Skeletal muscle tissue (tissue), 4 donors: ENCODE data around the gene SND1. TPM values are rescaled to one million over a fixed set of nuclear protein-coding genes. Genes with fewer than 3 reads are reported as not detected.
A peak's percentile ranks its signal among the peaks of the same experiment; 100 is the strongest.

Experiments used
- H3K27ac ChIP-seq: one replicate; pipeline ENCODE4 v1.7.0; 2013; ENCODE audit warnings: mild to moderate bottlenecking, low read depth, low read length, inconsistent platforms
- H3K27me3 ChIP-seq, 3 donors: one replicate each; pipeline ENCODE4 v1.7.0; 2013; ENCODE audit warnings: low read length in 3 of 3; ENCODE audit not compliant: control insufficient read depth in 3 of 3, insufficient read depth in 3 of 3
- H3K36me3 ChIP-seq, 3 donors: one replicate each; pipeline ENCODE4 v1.7.0; 2013; ENCODE audit warnings: low read length in 3 of 3; ENCODE audit not compliant: control insufficient read depth in 3 of 3, insufficient read depth in 3 of 3
- H3K4me1 ChIP-seq, 3 donors: one replicate each; pipeline ENCODE4 v1.7.0; 2013; ENCODE audit warnings: low read length in 3 of 3, mild to moderate bottlenecking in 3 of 3; ENCODE audit not compliant: control insufficient read depth in 3 of 3, insufficient read depth in 3 of 3
- H3K4me3 ChIP-seq, 3 donors: one replicate each; pipeline ENCODE4 v1.7.0; 2013; ENCODE audit warnings: low read length in 3 of 3
- H3K9ac ChIP-seq, 3 donors: one replicate each; pipeline ENCODE4 v1.7.0; 2013; ENCODE audit warnings: low read length in 3 of 3, mild to moderate bottlenecking in 3 of 3, moderate library complexity in 2 of 3, low read depth in 1 of 3
- H3K9me3 ChIP-seq, 3 donors: one replicate each; pipeline ENCODE4 v1.7.0; 2013; ENCODE audit warnings: low read length in 3 of 3; ENCODE audit not compliant: control insufficient read depth in 3 of 3
- total RNA-seq: library from RNA; depleted of rRNA; stranded (reverse); fragments of >200 nt; gene quantifications from one replicate; pipeline ENCODE4 v1.2.3, GENCODE V29; 2014
- donor health status: Osteomylitis.

Gene SND1
- total RNA-seq = 104 TPM

DNA sequence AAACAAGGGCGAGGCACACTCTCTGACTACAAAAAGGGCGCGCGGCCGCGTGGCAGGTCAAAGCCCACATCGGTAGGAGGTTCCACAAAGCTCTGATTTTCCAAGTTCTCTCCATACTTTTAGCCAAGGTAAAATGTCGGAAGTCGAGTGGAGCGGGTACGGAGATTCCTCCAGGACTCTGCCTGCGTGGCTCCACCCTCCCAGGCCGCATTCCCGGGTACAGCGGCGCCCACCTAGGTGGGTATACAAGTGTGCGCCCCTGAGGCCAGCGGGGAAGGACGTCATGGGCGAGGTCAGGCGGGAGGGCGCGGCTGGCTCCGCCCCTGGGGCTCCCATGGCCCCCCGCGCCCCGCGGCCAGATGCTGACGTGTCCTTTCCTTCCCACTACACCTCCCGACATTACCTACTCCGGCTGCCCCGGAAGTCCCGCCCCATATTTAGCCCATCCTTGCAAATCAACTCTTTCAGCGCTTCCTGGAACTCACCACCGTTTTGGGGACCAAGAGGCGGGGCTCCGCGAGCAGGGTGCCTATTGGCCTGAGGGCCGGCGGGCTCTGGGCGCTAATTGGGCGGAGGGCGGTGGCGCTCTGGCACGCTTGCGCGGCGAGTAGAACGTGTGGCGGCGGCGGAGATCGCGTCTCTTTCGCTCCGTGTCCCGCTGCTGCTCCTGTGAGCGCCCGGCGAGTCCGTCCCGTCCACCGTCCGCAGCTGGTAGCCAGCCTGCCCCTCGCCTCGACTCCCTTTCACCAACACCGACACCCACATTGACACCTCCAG, at the start of gene SND1:
Gene SND1 (plus strand): TSS at position 639 of the 777 bp plus-strand sequence. CDS start 180 bp downstream, outside the sequence.
- no peaks in the 10 kb centered on the region for H3K27me3 ChIP-seq
- peak within 1 kb of the TSS; percentile 97 for H3K27ac ChIP-seq
- H3K9ac ChIP-seq = peak within 1 kb of the TSS; percentile 94 to 95 (median 95)
- peak within 1 kb of the TSS; percentile 93 to 98 (median 98) for H3K4me3 ChIP-seq
- no peaks in the 10 kb centered on the region for H3K36me3 ChIP-seq
- no peaks in the 10 kb centered on the region for H3K9me3 ChIP-seq
- H3K4me1 ChIP-seq = peaks cover 14 to 42% (median 22%) of the 10 kb centered on the region in 3 donors

DNA sequence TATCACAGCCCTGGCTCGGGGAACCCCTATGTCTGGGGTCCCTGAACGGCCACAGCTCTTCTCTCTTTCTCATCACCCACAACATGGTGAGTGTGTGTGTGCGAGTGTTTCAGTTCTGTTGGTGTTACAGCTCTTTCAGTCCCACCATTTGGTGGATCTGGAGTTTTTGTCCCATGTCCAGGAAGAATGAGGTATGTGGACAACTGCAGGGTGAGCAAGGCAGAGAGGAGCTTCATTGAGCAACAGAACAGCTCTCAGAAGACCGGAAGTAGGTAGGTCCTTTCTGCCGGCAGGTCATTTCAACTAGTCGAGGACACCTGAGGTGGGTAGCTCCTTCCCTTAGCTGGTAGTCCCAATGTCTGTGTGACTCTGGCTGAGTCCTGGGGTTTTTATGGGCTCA, 43.5 kb upstream of the SND1 start:
- no peaks in the 10 kb centered on the region for H3K36me3 ChIP-seq
- H3K4me1 ChIP-seq = no peaks in the 10 kb centered on the region
- H3K27me3 ChIP-seq = peaks cover 0 to 6% (median 1%) of the 10 kb centered on the region in 3 donors
- peaks cover 3 to 9% (median 9%) of the 10 kb centered on the region in 3 donors for H3K9me3 ChIP-seq
- H3K27ac ChIP-seq = no peak overlapping the region
- no peak overlapping the region for H3K4me3 ChIP-seq
- H3K9ac ChIP-seq = no peak overlapping the region

DNA sequence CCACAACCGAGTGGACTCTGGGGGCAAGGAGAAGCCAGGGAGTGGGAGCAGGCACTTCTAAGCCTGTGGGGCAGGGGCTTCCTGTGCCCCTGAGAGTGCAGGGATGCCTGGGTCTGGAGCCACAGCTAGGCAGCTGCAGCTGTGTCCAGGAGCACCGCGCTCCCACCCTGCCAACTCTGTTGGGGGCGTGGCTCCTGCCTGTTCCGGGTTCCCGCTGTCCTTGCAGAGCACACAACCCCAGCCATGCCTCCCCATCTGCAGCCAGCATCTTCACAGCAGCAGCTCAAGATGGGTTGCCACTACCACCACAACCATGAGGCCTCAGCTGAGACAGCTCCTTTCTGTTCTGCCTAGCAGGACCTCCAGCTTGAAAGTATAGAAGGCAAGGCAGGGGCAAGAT, 42.7 kb upstream of the SND1 start:
- H3K4me1 ChIP-seq = no peaks in the 10 kb centered on the region
- H3K27me3 ChIP-seq = peaks cover 4 to 14% (median 9%) of the 10 kb centered on the region in 3 donors
- no peaks in the 10 kb centered on the region for H3K36me3 ChIP-seq
- H3K9me3 ChIP-seq = peaks cover 3 to 9% (median 9%) of the 10 kb centered on the region in 3 donors
- H3K9ac ChIP-seq = no peak overlapping the region
- no peak overlapping the region for H3K4me3 ChIP-seq
- no peak overlapping the region for H3K27ac ChIP-seq

DNA sequence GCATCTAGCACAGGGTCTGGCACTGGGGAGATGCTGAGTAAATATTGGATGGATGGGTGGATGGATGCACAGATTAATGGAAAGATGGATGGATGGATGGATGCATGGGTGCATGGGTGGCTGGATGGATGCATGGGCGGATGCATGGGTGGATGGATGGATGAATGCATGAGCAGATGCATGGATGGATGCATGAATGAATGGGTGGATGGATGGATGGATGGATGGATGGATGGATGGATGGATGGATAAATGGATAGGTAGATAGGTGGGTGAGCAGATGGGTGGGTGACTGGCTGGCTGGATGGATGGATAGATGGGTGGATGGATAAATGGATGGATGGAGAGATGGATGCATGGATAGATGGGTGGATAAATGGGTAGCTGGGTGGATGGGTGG, 39.7 kb upstream of the SND1 start:
- Histone ChIP-seq H3K4me3 (no peak overlapping the region), H3K27me3 (peaks cover 24 to 32% (median 29%) of the 10 kb centered on the region in 3 donors), H3K9me3 (peaks cover 3 to 9% (median 9%) of the 10 kb centered on the region in 3 donors), H3K36me3 (no peaks in the 10 kb centered on the region), H3K27ac (no peak overlapping the region), H3K9ac (no peak overlapping the region), H3K4me1 (no peaks in the 10 kb centered on the region)

DNA sequence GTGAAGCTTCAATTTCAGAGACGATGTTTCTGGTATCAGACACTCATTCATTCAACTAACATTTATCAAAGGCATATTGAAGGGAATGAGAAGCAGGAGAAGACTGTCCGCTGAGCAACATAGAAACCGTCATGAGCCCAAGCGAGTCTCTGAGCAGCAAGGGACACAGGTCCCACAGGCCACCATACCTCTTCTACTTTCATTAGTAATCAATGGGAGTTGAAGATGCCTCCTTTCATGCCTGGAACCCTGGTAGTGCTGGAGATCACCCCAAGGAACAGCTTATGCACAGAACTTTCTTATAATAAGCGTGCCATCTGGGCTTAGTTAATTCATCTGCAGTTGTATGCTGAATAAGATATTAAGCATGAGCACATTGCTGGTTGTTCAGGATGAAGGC, 35.3 kb upstream of the SND1 start:
- Histone ChIP-seq H3K9me3 (no peaks in the 10 kb centered on the region), H3K9ac (no peak overlapping the region), H3K27ac (no peak overlapping the region), H3K4me1 (no peaks in the 10 kb centered on the region), H3K27me3 (peaks cover 55 to 64% (median 63%) of the 10 kb centered on the region in 3 donors), H3K4me3 (no peak overlapping the region), H3K36me3 (no peaks in the 10 kb centered on the region)

DNA sequence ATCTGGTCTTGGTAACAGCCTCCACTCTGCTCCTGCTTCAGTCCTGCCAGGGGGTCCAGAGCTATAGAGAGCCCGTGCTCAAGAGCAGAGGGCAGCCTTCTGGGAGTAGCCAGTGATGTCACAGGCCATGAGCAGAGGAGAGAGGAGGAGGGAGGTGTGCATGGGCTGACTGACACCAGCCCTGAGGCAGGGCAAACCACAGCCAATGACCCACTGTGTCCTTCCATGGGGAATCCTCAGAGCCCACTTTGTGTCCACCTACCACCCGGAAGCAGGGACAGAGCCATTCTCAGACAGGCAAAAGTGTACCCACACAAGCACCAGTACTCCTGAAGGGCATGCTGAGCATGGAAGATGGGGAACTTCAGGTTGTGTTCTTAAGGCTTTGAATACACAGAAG, 34.0 kb upstream of the SND1 start, which contains the start of gene PAX4:
Gene PAX4 (minus strand): TSS at position 101 of the 400 bp plus-strand sequence. CDS start 2,214 bp downstream, outside the sequence.
- Histone ChIP-seq H3K27me3 (peaks cover 56 to 63% (median 60%) of the 10 kb centered on the region in 3 donors), H3K4me1 (no peaks in the 10 kb centered on the region), H3K36me3 (no peaks in the 10 kb centered on the region), H3K27ac (no peak within 1 kb of the TSS), H3K9ac (no peak within 1 kb of the TSS), H3K9me3 (no peaks in the 10 kb centered on the region), H3K4me3 (no peak within 1 kb of the TSS)

DNA sequence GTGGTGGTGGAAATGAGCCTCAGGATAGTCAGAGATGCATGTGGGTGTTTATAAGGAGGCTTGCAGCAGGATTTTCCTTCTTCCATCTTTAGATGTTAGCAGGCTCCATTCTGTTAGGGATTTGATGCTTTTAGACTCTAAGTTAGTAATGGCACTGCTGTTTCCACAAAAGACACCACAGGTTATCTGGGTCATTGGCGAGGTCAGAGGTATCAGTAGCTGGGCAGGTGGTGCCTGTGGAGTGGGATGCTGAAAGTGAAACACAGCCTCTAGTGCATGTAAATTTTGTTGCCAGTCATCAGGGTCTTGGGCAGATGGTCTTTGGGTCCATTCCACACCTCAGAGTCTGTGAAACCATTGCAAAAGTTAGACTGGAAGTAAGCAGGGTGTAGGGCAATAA, 33.2 kb upstream of the SND1 start:
- no peak overlapping the region for H3K4me3 ChIP-seq
- no peaks in the 10 kb centered on the region for H3K4me1 ChIP-seq
- H3K27me3 ChIP-seq = peaks cover 54 to 59% (median 56%) of the 10 kb centered on the region in 3 donors
- no peak overlapping the region for H3K9ac ChIP-seq
- H3K27ac ChIP-seq = no peak overlapping the region
- no peaks in the 10 kb centered on the region for H3K9me3 ChIP-seq
- no peaks in the 10 kb centered on the region for H3K36me3 ChIP-seq

DNA sequence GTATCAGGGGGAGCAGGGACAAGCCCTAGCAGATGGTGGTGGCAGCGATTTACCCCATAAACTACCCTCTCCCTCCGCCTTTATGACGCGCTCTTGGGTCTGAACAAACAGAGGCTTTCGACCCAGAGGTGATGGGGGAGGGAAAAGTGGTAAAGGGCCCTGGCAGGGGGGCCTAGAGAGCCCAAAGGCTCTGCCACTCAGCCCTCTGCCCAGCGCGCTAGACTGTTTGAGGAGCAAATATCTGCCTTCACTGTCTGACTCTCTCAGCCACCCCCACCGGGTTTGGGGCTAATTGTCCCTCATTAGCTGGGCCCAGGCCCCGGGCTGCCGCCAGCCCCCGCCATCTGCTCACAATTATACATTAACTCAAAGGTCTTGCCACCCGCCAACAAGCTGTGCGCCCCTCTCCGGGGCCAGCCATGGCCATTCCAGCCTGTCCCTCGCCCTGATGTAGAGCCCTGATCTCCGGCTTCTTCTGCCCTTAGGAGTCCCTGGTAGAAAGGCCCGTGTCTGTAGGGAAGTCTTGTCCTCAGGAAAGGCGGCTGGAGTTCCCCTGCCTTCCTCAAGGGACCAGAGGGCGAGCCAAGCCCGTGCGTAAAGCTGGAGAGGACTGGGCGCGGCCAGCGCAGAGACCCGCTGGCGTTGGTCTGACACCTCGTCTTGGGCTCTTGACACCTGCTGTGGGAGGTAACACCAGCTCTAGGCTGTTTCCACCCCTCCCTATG, 32.2 kb upstream of the SND1 start:
- H3K9ac ChIP-seq = no peak overlapping the region
- H3K27me3 ChIP-seq = peaks cover 46 to 52% (median 49%) of the 10 kb centered on the region in 3 donors
- no peaks in the 10 kb centered on the region for H3K9me3 ChIP-seq
- peak overlapping the region in 1 of 3 donors; percentile 22 for H3K4me3 ChIP-seq
- no peak overlapping the region for H3K27ac ChIP-seq
- H3K4me1 ChIP-seq = no peaks in the 10 kb centered on the region
- H3K36me3 ChIP-seq = no peaks in the 10 kb centered on the region

DNA sequence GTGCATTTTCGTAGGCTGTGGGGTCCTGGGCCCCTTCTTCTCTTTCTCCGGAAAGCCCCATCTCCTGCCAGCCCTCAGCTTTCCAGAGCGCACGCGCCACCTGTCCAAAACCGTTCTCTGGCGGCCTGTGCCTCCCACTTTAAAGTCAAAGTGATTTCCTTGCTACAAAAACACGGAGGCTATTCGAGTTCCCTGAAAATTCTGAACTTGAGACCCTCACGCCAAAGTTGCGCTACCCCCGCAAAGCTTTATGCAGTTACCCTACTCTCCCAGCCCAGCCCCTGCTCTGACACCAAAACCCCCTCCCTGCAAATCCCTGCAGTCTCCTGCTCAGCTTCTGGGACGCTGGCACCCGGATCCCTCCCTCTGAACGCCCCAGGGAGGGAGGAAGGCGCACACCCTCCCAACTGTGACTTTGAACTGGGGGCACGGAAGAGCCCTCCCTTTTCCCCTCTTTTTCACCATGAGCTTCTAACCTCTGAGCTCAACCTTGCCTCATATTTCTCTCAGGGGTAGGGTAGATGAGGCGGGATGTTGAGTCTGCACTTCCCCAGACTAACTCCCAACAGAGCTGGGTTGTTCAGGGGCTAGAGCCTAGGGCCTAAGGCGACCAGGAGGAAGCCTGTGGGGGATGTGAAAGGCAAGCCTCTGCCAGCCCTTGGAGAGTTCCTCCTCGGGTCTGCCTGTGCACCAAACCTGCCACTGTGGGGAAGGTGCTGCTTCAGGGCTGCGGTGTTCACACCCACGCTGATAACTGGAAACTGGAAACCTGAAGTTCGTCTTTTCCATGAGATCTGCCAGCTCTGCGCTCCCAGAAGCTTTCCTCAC, 31.4 kb upstream of the SND1 start:
- Histone ChIP-seq H3K9me3 (no peaks in the 10 kb centered on the region), H3K4me3 (peak overlapping the region in 1 of 3 donors; percentile 22), H3K27me3 (peaks cover 38 to 45% (median 42%) of the 10 kb centered on the region in 3 donors)

More for the DNA sequence above, 31.4 kb upstream of the SND1 start:
- H3K27ac ChIP-seq = no peak overlapping the region
- H3K4me1 ChIP-seq = no peaks in the 10 kb centered on the region
- H3K36me3 ChIP-seq = no peaks in the 10 kb centered on the region
- no peak overlapping the region for H3K9ac ChIP-seq
